ENCODE measurements around the gene NR3C1.

- TF ChIP-seq EZH2 (IDR thresholded peaks at IDR 0.05; ENCODE audit: borderline replicate concordance, low read depth, low read length, poor library complexity, severe bottlenecking) (no peak), CTCF (conservative IDR thresholded peaks at IDR 0.05; ENCODE audit: low read depth, low read length) (no peak)
Observed at GRCh38 chr5:143425835-143426234, 22.3 kb upstream of the NR3C1 start.

Measured in A673 (cell line).